ENCODE results near the gene SPAG7. TPM values are rescaled to one million over a fixed set of nuclear protein-coding genes. Genes with fewer than 3 reads are reported as not detected.

Gene SPAG7
- 58.8 and 65.3 TPM in 2 replicates for total RNA-seq

- DNase-seq (ENCODE audit: low read depth, low spot score): peak; percentile 94
Measured at GRCh38 chr17:4967539-4968485, at the start of gene SPAG7. TSS of gene SPAG7 (minus strand) at chr17:4967817. CDS start at chr17:4967804, 13 bp downstream.

GRCh38 chr17:5014357-5014756, 46.7 kb upstream of the SPAG7 start:
- DNase-seq (ENCODE audit: low read depth, low spot score): no peak

- DNase-seq (ENCODE audit: low read depth, low spot score): peak; percentile 19
Measured at GRCh38 chr17:5011928-5012327, 44.3 kb upstream of the SPAG7 start.

GRCh38 chr17:5003214-5003867, 35.7 kb upstream of the SPAG7 start:
- DNase-seq (ENCODE audit: low read depth, low spot score): no peak

GRCh38 chr17:5002121-5002788, 34.6 kb upstream of the SPAG7 start:
- DNase-seq (ENCODE audit: low read depth, low spot score): no peak

- DNase-seq (ENCODE audit: low read depth, low spot score): no peak
Measured at GRCh38 chr17:5000237-5000639, 32.6 kb upstream of the SPAG7 start.

- no peak for DNase-seq (ENCODE audit: low read depth, low spot score)
Measured at GRCh38 chr17:4999430-5000093, 31.9 kb upstream of the SPAG7 start.

GRCh38 chr17:4998732-4999429, 31.3 kb upstream of the SPAG7 start:
- DNase-seq (ENCODE audit: low read depth, low spot score): no peak

GRCh38 chr17:4998027-4998731, 30.6 kb upstream of the SPAG7 start:
- no peak for DNase-seq (ENCODE audit: low read depth, low spot score)

GRCh38 chr17:4997302-4998026, 29.8 kb upstream of the SPAG7 start, which contains the start of the genes INCA1 and KIF1C:
TSS of gene INCA1 (minus strand) at chr17:4997522. CDS start at chr17:4994437, 3,085 bp downstream.
TSS of gene KIF1C (plus strand) at chr17:4997950. CDS start at chr17:5000247, 2,297 bp downstream.
- peak; percentile 49 for DNase-seq (ENCODE audit: low read depth, low spot score)

GRCh38 chr17:4994081-4994595, 26.5 kb upstream of the SPAG7 start:
- no peak for DNase-seq (ENCODE audit: low read depth, low spot score)

- no peak for DNase-seq (ENCODE audit: low read depth, low spot score)
Measured at GRCh38 chr17:4987767-4988567, 20.4 kb upstream of the SPAG7 start.

- no peak for DNase-seq (ENCODE audit: low read depth, low spot score)
Measured at GRCh38 chr17:4986951-4987766, 19.5 kb upstream of the SPAG7 start, which contains the start of gene CAMTA2. TSS of gene CAMTA2 (minus strand) at chr17:4987675. CDS start at chr17:4986222, 1,453 bp downstream.

- DNase-seq (ENCODE audit: low read depth, low spot score): no peak
Measured at GRCh38 chr17:4986403-4986802, 18.8 kb upstream of the SPAG7 start.

GRCh38 chr17:4982305-4982704, 14.7 kb upstream of the SPAG7 start:
- DNase-seq (ENCODE audit: low read depth, low spot score): no peak

- DNase-seq (ENCODE audit: low read depth, low spot score): no peak
Measured at GRCh38 chr17:4980644-4981216, 13.1 kb upstream of the SPAG7 start.

- no peak for DNase-seq (ENCODE audit: low read depth, low spot score)
Measured at GRCh38 chr17:4978726-4979125, 11.1 kb upstream of the SPAG7 start.
